Right lobe of liver (tissue), 4 donors: ENCODE measurements around the gene MYO10.

Experiments
- CTCF ChIP-seq, 4 donors: fragments of 200-600 bp in 3 of 4; fragments of 450-650 bp in 1 of 4; IDR thresholded peaks; one replicate each; pipeline versions ENCODE4 v1.5.1 to v1.8.0; 2016 to 2022; ENCODE audit warnings: antibody characterized with exemption in 4 of 4, mild to moderate bottlenecking in 2 of 4
- POLR2A ChIP-seq: fragments of 450-650 bp; IDR thresholded peaks from one replicate; pipeline ENCODE4 v1.6.1; 2017; ENCODE audit warnings: antibody characterized with exemption, mild to moderate bottlenecking
- donor health status: DM: no; HTN: no; CAD: no.
- donor health status: DM: no; HTN: no; CAD: no.
- donor health status: DM: no; HTN: yes; CAD: no.

GRCh38 chr5:16922430-16922829, 13.7 kb downstream of the MYO10 start:
- no peak for TF ChIP-seq CTCF (IDR thresholded peaks at IDR 0.05)
- TF ChIP-seq POLR2A: no peak
